Naive thymus-derived CD4-positive, alpha-beta T cell (primary cell): ENCODE measurements around the gene OSTF1. TPM values are rescaled to one million over a fixed set of nuclear protein-coding genes. Genes with fewer than 3 reads are reported as not detected.
A peak's percentile ranks its signal among the peaks of the same experiment; 100 is the strongest.

ENCODE experiments used
- ATAC-seq: fragments of 150-1000 bp; cut with Tn5 transposase; 2 replicates; pipeline ENCODE4 v1.10.0; 2021; ENCODE audit warnings: mild to moderate bottlenecking, moderate library complexity
- CTCF ChIA-PET: fragments of 350-600 bp; sonication (Branson Sonifier 250); formaldehyde crosslinking; loops from one replicate; lab custom pipeline; 2021; ENCODE audit warnings: antibody characterized with exemption; lab: Charles Lee
- POLR2A ChIA-PET: fragments of 350-600 bp; sonication (Branson Sonifier 250); formaldehyde crosslinking; loops from one replicate; lab custom pipeline; 2021; ENCODE audit warnings: antibody characterized with exemption, inconsistent platforms; lab: Charles Lee
- DNase-seq, 9 donors: peaks; one replicate each; pipeline versions ENCODE4 v3.0.0 to v3.0.0-alpha.2; 2020 to 2022; ENCODE audit warnings: mixed read lengths in 1 of 9
- H3K27ac ChIP-seq: one replicate; pipeline ENCODE4 v1.7.0; 2013; ENCODE audit warnings: mild to moderate bottlenecking, low read depth, low read length, moderate library complexity
- H3K27me3 ChIP-seq, 2 donors: one replicate each; pipeline ENCODE4 v1.7.0; 2013; ENCODE audit warnings: low read length in 2 of 2, mild to moderate bottlenecking in 2 of 2, moderate library complexity in 2 of 2; ENCODE audit not compliant: control insufficient read depth in 2 of 2, insufficient read depth in 2 of 2
- H3K36me3 ChIP-seq, 3 experiments: 1 replicate in 2 of 3; 2 replicates in 1 of 3; pipeline ENCODE4 v1.7.0; 2013; ENCODE audit warnings: low read length in 3 of 3, mild to moderate bottlenecking in 3 of 3, moderate library complexity in 1 of 3; ENCODE audit not compliant: insufficient read depth in 3 of 3, control insufficient read depth in 2 of 3
- H3K4me1 ChIP-seq, 2 donors: one replicate each; pipeline ENCODE4 v1.7.0; 2013; ENCODE audit warnings: low read length in 2 of 2, mild to moderate bottlenecking in 2 of 2, moderate library complexity in 1 of 2; ENCODE audit not compliant: control insufficient read depth in 2 of 2, insufficient read depth in 2 of 2
- H3K4me3 ChIP-seq: 2 replicates; pipeline ENCODE4 v1.7.0; 2013; ENCODE audit warnings: mild to moderate bottlenecking, low read length
- H3K9me3 ChIP-seq, 3 experiments: 1 replicate in 2 of 3; 2 replicates in 1 of 3; pipeline ENCODE4 v1.7.0; 2013; ENCODE audit warnings: low read length in 3 of 3; ENCODE audit not compliant: control insufficient read depth in 2 of 3
- H3K27ac Mint-ChIP-seq, 9 donors: one replicate each; pipeline ENCODE4 v1.8.0; 2020 to 2022; ENCODE audit warnings: mixed read lengths in 9 of 9, mild to moderate bottlenecking in 8 of 9, moderate library complexity in 5 of 9, inconsistent platforms in 2 of 9
- H3K27me3 Mint-ChIP-seq, 5 donors: one replicate each; pipeline ENCODE4 v1.8.0; 2021 to 2022; ENCODE audit warnings: mixed read lengths in 5 of 5, mild to moderate bottlenecking in 1 of 5
- H3K36me3 Mint-ChIP-seq, 5 donors: one replicate each; pipeline ENCODE4 v1.8.0; 2020 to 2022; ENCODE audit warnings: mixed read lengths in 5 of 5, mild to moderate bottlenecking in 3 of 5, inconsistent platforms in 1 of 5
- H3K4me1 Mint-ChIP-seq, 7 donors: one replicate each; pipeline ENCODE4 v1.8.0; 2020 to 2022; ENCODE audit warnings: mixed read lengths in 7 of 7, mild to moderate bottlenecking in 3 of 7, inconsistent platforms in 1 of 7
- H3K4me3 Mint-ChIP-seq, 10 donors: one replicate each; pipeline ENCODE4 v1.8.0; 2020 to 2022; ENCODE audit warnings: mild to moderate bottlenecking in 10 of 10, mixed read lengths in 10 of 10, moderate library complexity in 6 of 10, inconsistent platforms in 2 of 10
- H3K9me3 Mint-ChIP-seq, 11 donors: one replicate each; pipeline ENCODE4 v1.8.0; 2020 to 2022; ENCODE audit warnings: mixed read lengths in 11 of 11, mild to moderate bottlenecking in 4 of 11, inconsistent platforms in 1 of 11, moderate library complexity in 1 of 11
- intact Hi-C, 2 donors: fragments of 100-400 bp; cut with micrococcal nuclease; formaldehyde crosslinking; loops; one replicate each; pipeline ENCODE4 v1.15.1; 2023
- polyA plus RNA-seq, 2 donors: library from polyadenylated mRNA; unstranded; fragments of 300-500 nt; fragmentation: Illumina TruSeq; gene quantifications; one replicate each; pipeline ENCODE4 v1.2.3, GENCODE V29; 2021
- total RNA-seq, 6 experiments: library from RNA in 5 of 6; stranded (reverse) in 5 of 6; gene quantifications; 1 replicate in 5 of 6; 2 replicates in 1 of 6; pipeline ENCODE4 v1.2.3 and lab custom pipeline; 2021 to 2026

Gene OSTF1
- total and polyA plus RNA-seq, 7 experiments from 2014 or later: 38.7 to 141 (median 88.0) TPM

- Histone ChIP-seq H3K27ac (no peak overlapping the region), H3K27me3 (no peaks in the 10 kb centered on the region), H3K4me1 (peaks cover 3 to 35% of the 10 kb centered on the region in 2 donors), H3K36me3 (peaks cover 0 to 4% (median 0%) of the 10 kb centered on the region in 3 experiments), H3K9me3 (no peaks in the 10 kb centered on the region), H3K4me3 (no peak overlapping the region)
- peak overlapping the region in 6 of 9 donors; percentile 10 to 75 (median 64) for H3K27ac Mint-ChIP-seq
- H3K9me3 Mint-ChIP-seq: no peaks in the 10 kb centered on the region
- no peaks in the 10 kb centered on the region for H3K27me3 Mint-ChIP-seq
- CTCF ChIA-PET: interaction anchor here (1.5 kb wide), 1 partner anchor 17 kb away, joined by 3 read pairs; no protein-coding TSS in a partner anchor
- H3K4me3 Mint-ChIP-seq: peak overlapping the region in 1 of 10 donors; percentile 59
- DNase-seq (no peak), ATAC-seq (no peak)
- H3K4me1 Mint-ChIP-seq: peaks cover 37 to 83% (median 70%) of the 10 kb centered on the region in 7 donors
- intact Hi-C loops: no loop called here
- peaks cover 0 to 32% (median 20%) of the 10 kb centered on the region in 5 donors for H3K36me3 Mint-ChIP-seq
- POLR2A ChIA-PET: interaction anchor here (0.8 to 1.6 kb wide), 4 partner anchors 9 to 37 kb away, joined by 3 to 5 read pairs (median 4); partner anchors contain the start of genes NMRK1 and OSTF1
Measured at GRCh38 chr9:75101004-75101588, 12.8 kb downstream of the OSTF1 start.

GRCh38 chr9:75102177-75102790 is 14.0 kb downstream of the OSTF1 start:
- Histone ChIP-seq H3K27ac (no peak overlapping the region), H3K9me3 (no peaks in the 10 kb centered on the region), H3K4me1 (peaks cover 3 to 30% of the 10 kb centered on the region in 2 donors), H3K4me3 (no peak overlapping the region), H3K27me3 (no peaks in the 10 kb centered on the region), H3K36me3 (no peaks in the 10 kb centered on the region)
- intact Hi-C loops: no loop called here
- H3K27me3 Mint-ChIP-seq: no peaks in the 10 kb centered on the region
- ChIA-PET POLR2A (interaction anchor here (1.0 to 1.6 kb wide), 3 partner anchors 11 to 15 kb away, joined by 3 to 5 read pairs (median 4); partner anchors contain the start of genes NMRK1 and OSTF1), CTCF (interaction anchor here (0.6 to 1.5 kb wide), 2 partner anchors 15 to 1337 kb away, joined by 3 to 4 read pairs; no protein-coding TSS in a partner anchor)
- peaks cover 34 to 78% (median 66%) of the 10 kb centered on the region in 7 donors for H3K4me1 Mint-ChIP-seq
- peak overlapping the region in 7 of 9 donors; percentile 24 to 75 (median 59) for H3K27ac Mint-ChIP-seq
- no peak overlapping the region for H3K4me3 Mint-ChIP-seq
- DNase-seq (no peak), ATAC-seq (no peak)
- no peaks in the 10 kb centered on the region for H3K9me3 Mint-ChIP-seq
- peaks cover 0 to 33% (median 17%) of the 10 kb centered on the region in 5 donors for H3K36me3 Mint-ChIP-seq

GRCh38 chr9:75104607-75105006 is 16.3 kb downstream of the OSTF1 start:
- Mint-ChIP-seq H3K36me3 (peaks cover 0 to 28% (median 19%) of the 10 kb centered on the region in 5 donors), H3K4me1 (peaks cover 36 to 81% (median 69%) of the 10 kb centered on the region in 7 donors), H3K9me3 (no peaks in the 10 kb centered on the region), H3K27me3 (no peaks in the 10 kb centered on the region), H3K4me3 (peak overlapping the region in 2 of 10 donors; percentile 0 to 14), H3K27ac (peak overlapping the region in 7 of 9 donors; percentile 12 to 76 (median 52))
- H3K4me3 ChIP-seq: no peak overlapping the region
- no peak for ATAC-seq
- no peaks in the 10 kb centered on the region for H3K9me3 ChIP-seq
- no peak for DNase-seq
- POLR2A ChIA-PET: interaction anchor here (0.7 to 4.1 kb wide), 3 partner anchors 9 to 21 kb away, joined by 5 to 18 read pairs (median 5); partner anchors contain the start of genes NMRK1 and OSTF1
- no peaks in the 10 kb centered on the region for H3K36me3 ChIP-seq
- H3K27ac ChIP-seq: no peak overlapping the region
- H3K4me1 ChIP-seq: peaks cover 3 to 22% of the 10 kb centered on the region in 2 donors
- CTCF ChIA-PET: interaction anchor here (0.6 kb wide), 1 partner anchor 941 kb away, joined by 3 read pairs; no protein-coding TSS in a partner anchor
- no peaks in the 10 kb centered on the region for H3K27me3 ChIP-seq
- intact Hi-C loops: no loop called here

- Histone ChIP-seq H3K4me3 (no peak overlapping the region), H3K27me3 (no peaks in the 10 kb centered on the region), H3K4me1 (peaks cover 3 to 22% of the 10 kb centered on the region in 2 donors), H3K36me3 (no peaks in the 10 kb centered on the region), H3K9me3 (no peaks in the 10 kb centered on the region), H3K27ac (no peak overlapping the region)
- DNase-seq (no peak), ATAC-seq (no peak)
- Mint-ChIP-seq H3K9me3 (no peaks in the 10 kb centered on the region), H3K4me1 (peaks cover 34 to 80% (median 72%) of the 10 kb centered on the region in 7 donors), H3K27ac (peak overlapping the region in 8 of 9 donors; percentile 39 to 80 (median 64)), H3K36me3 (peaks cover under 1 to 31% (median 22%) of the 10 kb centered on the region in 5 donors), H3K4me3 (peak overlapping the region in 4 of 10 donors; percentile 0 to 47 (median 37)), H3K27me3 (no peaks in the 10 kb centered on the region)
- intact Hi-C loops: no loop called here
- ChIA-PET POLR2A (interaction anchor here (0.9 to 4.1 kb wide), 4 partner anchors 10 to 22 kb away, joined by 3 to 18 read pairs (median 4); partner anchors contain the start of genes NMRK1 and OSTF1), CTCF (no interaction called here)
Measured at GRCh38 chr9:75105019-75105540, 16.8 kb downstream of the OSTF1 start.

GRCh38 chr9:75105841-75106240 is 17.5 kb downstream of the OSTF1 start:
- Mint-ChIP-seq H3K36me3 (peaks cover 3 to 34% (median 25%) of the 10 kb centered on the region in 5 donors), H3K27me3 (no peaks in the 10 kb centered on the region), H3K27ac (peak overlapping the region in 6 of 9 donors; percentile 16 to 80 (median 38)), H3K4me1 (peaks cover 39 to 85% (median 75%) of the 10 kb centered on the region in 7 donors), H3K4me3 (peak overlapping the region in 2 of 10 donors; percentile 0 to 11), H3K9me3 (no peaks in the 10 kb centered on the region)
- POLR2A ChIA-PET: interaction anchor here (0.9 to 4.1 kb wide), 3 partner anchors 9 to 19 kb away, joined by 3 to 18 read pairs (median 3); partner anchors contain the start of genes NMRK1 and OSTF1
- H3K4me3 ChIP-seq: no peak overlapping the region
- no peak overlapping the region for H3K27ac ChIP-seq
- peaks cover 3 to 21% of the 10 kb centered on the region in 2 donors for H3K4me1 ChIP-seq
- H3K27me3 ChIP-seq: no peaks in the 10 kb centered on the region
- ATAC-seq (no peak), DNase-seq (no peak)
- no peaks in the 10 kb centered on the region for H3K9me3 ChIP-seq
- H3K36me3 ChIP-seq: no peaks in the 10 kb centered on the region
- CTCF ChIA-PET: no interaction called here
- intact Hi-C loops: no loop called here

- ChIA-PET POLR2A (interaction anchor here (0.8 to 4.1 kb wide), 2 partner anchors 20 to 42 kb away, joined by 6 to 18 read pairs; partner anchors contain the start of genes NMRK1 and OSTF1), CTCF (interaction anchor here (0.7 kb wide), 1 partner anchor 14 kb away, joined by 4 read pairs; no protein-coding TSS in a partner anchor)
- H3K4me3 ChIP-seq: no peak overlapping the region
- H3K4me3 Mint-ChIP-seq: no peak overlapping the region
- no peaks in the 10 kb centered on the region for H3K9me3 Mint-ChIP-seq
- ATAC-seq (no peak), DNase-seq (no peak)
- H3K27me3 Mint-ChIP-seq: no peaks in the 10 kb centered on the region
- H3K27ac Mint-ChIP-seq: peak overlapping the region in 2 of 9 donors; percentile 23 to 25
- H3K27ac ChIP-seq: no peak overlapping the region
- H3K27me3 ChIP-seq: no peaks in the 10 kb centered on the region
- no peaks in the 10 kb centered on the region for H3K9me3 ChIP-seq
- intact Hi-C loops: no loop called here
- no peaks in the 10 kb centered on the region for H3K36me3 ChIP-seq
- H3K4me1 ChIP-seq: peaks cover 3 to 17% of the 10 kb centered on the region in 2 donors
- H3K4me1 Mint-ChIP-seq: peaks cover 38 to 86% (median 74%) of the 10 kb centered on the region in 7 donors
- peaks cover 3 to 32% (median 20%) of the 10 kb centered on the region in 5 donors for H3K36me3 Mint-ChIP-seq
Measured at GRCh38 chr9:75106857-75107256, 18.5 kb downstream of the OSTF1 start.
